CD4-positive, alpha-beta T cell treated with Interleukin-6 for 4 hours (primary cell): ENCODE results near the gene PSMB4.
"Not testable (repeated sequence)": the region's sequence is repeated elsewhere in the genome, so short reads cannot be mapped to it uniquely, and the experiment has no call there.

Source experiments
- DNase-seq: peaks from one replicate; pipeline ENCODE4 v3.0.0-alpha.2; 2020; ENCODE audit warnings: mixed read lengths

Gene PSMB4

DNA sequence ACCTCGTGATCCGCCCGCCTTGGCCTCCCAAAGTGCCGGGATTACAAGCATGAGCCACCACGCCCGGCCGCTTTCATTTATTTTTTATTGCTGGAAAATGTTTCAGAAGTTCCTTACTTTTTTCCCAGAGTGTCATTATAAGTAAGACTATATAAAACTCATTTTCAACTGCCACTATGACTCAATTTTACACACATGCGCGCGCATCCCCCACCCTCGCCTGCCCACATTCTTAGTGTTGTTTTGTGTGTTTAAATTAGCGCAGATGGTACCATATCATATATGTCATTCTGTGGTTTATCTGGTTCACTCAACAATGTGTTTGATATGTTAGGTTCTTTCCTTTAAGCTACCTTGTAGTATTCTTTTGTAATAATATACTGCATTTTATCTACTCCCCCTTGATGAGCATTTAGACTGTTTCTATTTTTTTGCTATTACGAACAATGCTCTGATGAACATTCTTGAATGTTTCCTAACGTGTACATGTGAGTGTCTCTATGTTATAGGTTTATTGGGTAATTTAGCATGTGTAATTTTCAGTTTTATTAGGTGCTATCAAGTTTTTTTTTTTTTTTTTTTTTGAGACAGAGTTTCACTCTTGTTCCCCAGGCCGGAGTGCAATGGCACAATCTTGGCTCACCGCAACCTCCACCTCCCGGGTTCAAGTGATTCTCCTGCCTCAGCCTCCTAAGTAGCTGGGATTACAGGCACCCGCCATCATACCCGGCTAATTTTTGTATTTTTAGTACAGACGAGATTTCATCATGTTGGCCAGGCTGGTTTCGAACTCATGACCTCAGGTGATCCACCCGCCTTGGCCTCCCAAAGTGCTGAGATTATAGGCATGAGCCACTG is 8.9 kb upstream of the PSMB4 start:
- DNase-seq: not testable (repeated sequence)

DNA sequence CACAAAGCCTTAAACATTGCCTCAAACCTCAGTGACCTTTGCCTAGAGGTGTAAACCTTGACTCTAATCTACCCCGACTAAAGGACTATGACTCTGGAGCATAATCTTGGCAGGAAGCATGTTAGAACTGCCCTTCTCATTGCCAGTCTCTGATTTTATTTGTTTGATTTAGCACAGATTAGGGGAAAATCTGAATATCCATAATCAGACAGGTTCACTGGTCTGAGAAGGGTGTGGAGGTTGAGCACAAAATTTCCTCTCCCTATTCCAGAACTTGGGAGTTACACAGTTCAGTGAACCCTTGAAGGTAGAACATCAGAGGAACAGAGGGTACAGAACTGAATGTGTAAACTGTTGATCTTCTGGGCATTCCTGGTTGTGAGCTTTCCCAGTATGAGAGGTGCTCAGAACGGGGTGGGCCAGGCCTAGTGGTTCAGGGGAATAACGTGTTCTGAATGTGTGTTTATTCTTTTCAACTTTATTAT is 8.3 kb upstream of the PSMB4 start:
- no peak for DNase-seq

DNA sequence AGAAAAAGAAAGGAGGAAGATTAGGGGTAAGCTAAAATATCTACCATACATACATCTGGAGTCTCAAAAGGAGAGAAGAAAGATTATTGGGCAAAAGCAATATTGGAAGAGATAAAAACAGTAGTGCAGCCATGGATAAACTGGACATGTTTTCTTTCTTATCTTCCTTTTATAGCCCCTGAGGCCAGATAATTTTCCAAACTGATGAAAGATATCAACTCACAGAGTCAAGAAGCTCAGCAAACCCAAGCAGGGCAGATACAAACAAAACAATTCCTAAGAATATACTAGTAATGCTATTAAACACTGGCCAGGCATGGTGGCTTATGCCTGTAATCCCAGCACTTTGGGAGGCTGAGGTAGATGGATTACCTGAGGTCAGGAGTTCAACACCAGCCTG is 5.8 kb upstream of the PSMB4 start:
- DNase-seq: no peak

DNA sequence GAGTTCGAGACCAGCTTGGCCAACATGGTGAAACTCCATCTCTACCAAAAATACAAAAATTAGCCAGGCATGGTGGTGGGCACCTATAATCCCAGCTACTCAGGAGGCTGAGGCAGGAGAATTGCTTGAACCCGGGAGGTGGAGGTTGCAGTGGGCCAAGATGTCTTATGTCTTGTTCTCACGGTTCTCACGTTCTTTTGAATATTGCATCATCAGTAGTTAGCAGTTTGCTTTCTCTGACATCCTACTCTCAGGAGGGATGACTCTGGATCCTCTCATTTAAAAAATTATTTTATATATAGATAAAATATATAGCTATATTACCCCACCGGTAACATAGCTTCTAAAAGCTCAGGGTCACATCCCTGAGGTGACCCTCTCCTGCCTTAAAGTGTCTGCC is 3.1 kb upstream of the PSMB4 start:
- DNase-seq: not testable (repeated sequence)

DNA sequence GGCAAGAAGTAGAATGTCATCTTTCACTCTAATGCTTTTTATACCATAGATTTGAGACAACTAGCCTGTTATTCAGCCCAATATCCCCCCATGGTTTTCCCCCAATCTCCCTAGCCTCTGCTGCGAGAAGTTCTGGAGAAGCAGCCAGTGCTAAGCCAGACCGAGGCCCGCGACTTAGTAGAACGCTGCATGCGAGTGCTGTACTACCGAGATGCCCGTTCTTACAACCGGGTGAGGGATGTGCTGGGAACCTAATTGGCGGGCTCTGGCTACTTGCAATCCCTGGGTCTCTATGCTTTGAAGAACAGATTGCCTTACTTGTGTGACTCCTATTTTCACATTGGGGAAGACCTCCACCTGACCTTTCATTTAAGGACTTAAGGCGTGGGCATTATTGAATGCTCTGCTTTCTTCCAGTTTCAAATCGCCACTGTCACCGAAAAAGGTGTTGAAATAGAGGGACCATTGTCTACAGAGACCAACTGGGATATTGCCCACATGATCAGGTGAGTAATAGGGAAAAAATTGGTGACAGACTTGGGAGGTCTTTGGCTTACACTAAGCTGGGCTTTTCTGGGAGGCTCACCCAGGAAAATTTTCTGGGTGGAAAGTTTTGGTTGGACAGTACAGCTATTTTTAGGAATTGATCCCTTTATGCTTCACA is 1.9 kb downstream of the PSMB4 start:
- DNase-seq: no peak

DNA sequence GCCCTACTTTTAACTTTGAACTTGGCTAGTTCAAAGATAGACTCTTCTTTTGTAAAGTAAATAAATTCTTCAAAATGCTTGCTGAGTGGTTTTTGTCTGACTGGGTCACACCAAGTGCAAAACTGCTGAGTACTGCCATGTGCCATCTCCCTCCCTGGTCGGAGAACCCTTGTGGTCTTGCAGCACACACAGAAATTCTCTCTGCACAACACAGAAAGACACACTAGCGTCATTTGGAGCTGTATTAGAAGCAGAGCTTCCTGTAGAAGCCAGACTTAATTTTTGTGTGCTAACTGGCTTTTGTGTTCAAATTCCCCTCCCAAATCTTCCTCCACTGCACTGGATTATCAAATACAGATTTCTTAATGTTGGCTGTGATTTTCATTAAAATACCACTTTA is 2.5 kb downstream of the PSMB4 start:
- DNase-seq: no peak

DNA sequence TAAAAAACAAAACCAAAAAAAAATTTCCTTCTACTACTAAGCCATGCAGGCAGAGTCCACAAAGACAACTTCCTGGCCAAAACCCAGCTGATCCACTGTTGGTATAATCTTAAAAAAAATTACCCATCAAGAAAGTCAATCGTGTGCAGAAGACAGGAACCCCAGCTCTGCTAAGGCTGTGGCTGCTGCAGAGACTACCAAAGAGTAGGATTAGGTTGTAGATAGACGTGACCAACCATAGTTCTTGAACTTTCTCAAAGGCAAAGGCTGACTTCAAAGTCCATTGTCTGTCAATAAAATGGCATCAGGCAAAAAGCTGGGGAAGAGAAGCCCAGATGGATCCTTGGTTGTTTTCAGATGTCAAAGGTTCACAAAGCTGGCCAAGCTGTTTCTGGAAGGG is 3.4 kb downstream of the PSMB4 start:
- no peak for DNase-seq

DNA sequence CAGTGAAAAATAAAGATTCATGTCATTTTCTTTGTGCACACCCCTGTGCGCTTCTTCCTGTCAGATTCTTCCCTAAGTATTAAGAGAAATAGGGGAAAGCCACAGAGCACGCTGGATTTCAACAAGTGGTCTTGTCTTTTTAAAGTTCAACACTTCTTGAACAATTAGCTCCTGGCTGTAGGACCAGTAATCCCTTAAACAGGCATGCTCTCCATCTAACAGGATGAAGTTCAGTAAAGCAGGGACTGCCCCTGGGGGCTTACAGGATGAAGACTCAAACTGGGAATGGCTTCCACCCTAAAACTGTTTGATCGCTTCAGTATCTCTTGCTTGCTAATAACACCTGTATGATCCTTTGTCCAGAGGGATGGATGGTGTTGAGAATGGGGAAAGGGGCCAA is 4.2 kb downstream of the PSMB4 start:
- DNase-seq: no peak

DNA sequence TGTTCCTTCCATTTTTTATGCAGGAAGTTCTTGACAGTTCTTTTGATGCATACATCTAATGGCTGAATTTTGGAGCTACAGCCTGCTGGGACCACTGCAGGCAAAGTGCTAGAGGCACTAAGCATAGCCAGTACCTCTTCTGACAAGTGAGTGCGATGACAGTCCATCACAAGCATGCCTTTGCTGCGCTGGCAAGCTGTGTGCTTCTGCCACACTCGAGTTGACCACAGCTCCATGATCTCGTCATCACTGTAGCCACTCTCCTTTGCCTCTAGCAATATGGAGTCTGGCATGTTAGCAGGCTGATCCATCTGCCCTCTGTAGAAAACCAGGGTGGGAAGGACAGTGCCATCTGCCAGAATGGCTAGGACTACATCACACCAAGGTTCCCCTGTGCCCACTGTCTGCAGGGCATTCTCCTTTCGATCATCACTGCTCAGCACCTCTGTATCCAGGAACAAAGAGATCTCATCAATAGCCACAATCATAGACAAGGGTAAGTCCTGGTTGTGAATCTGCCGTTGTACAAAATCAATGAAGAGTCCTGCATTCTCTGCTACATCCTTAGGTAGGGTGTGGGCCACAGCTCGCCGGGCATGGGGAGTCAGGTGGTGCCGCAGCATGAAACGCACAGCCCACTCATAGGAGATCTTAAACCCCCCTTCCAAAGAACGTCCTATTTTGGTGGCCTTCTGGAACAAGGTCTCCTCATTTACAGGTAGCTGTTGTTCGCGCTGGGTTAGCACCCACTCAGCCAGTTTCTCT is 6.0 kb downstream of the PSMB4 start:
- no peak for DNase-seq

DNA sequence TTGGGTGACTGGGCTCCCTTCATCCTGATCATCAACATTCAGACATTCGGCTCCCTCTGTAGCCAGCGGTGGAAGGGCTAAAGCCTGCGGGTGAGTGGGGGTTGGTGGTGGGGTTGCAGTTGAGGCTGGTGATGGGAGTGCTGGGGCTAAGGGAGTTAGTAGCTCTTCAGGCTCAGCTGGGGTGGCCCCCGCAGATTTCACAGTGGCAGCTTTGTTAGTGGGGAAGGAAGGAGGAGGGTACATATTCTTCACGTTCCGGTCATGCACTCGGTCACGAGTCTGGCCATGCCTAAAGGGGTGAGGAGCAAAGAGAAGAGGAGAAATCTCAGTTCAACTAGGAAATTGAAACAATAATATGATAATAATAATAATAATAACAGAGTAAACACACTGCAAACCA is 6.8 kb downstream of the PSMB4 start:
- DNase-seq: no peak

DNA sequence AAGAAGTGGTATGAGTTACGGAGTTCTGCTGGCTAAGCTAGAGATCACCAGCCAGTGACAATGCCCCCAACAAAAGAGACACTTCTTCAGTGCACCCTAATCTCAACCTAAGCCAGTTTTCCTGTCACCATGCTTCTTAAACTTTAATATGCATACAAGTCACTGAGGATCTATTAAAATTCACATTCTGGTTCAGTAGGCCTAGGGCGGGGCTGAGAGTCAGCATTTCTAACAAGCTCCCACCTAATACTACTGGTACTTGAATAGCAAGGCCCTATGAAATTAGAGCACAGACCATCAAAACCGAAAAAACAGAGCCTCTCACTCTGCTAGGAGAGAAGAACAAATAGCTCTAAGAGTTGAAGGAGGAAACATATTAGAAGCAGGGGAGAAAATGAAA is 7.9 kb downstream of the PSMB4 start:
- no peak for DNase-seq

DNA sequence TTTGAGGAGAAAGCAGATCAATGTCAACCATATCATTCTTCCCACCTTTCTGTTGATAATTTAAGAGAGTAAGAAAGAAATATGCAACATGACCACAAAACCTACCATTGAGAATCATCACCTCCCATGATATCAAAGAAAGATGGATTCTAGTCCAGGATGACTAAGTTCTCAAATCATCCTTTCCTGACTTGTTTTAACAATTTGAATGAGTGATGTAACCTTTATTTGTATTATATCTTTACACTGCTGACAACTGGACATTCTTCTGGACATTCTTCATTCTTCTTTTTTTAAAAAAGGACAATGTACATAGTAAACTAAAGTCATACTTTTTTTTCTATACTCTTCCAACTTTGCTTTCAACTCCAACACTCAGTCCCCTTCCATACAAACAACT is 9.5 kb downstream of the PSMB4 start:
- no peak for DNase-seq

DNA sequence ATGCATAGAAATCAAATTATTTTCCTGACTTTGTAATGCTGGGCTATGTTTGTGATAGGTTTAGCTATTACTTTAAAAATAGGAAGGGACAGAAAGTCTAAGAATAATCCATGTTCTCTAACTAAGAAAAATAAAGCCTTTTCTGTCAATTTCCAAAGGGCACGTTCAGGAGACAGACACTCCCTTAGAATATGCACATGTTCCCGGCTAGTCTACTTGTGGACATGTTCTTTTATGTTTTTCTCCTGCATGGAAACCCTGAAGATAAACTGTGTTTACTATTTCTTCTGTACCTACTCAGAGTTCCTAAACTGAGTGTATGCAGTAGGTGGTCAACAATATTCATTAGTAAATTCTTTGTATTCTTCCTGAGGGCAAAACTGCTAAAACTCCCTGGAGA is 12.5 kb downstream of the PSMB4 start:
- DNase-seq: no peak

DNA sequence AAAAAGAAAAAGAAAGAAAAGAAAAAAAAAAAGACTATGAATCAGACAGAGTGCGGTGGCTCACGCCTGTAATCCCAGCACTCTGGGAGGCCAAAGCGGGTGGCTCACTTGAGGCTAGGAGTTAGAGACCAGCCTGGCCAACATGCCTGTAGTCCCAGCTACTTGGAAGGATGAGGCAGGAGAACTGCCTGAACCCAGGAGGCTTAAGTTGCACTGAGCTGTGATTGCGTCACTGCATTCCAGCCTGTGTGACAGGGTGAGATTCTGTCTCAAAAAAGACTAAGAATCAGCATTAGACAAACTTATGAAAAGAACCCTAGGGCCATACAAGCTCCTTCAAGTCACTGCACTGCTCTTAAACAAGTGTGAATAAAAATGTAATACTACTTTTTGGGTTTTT is 16.9 kb downstream of the PSMB4 start:
- no peak for DNase-seq

DNA sequence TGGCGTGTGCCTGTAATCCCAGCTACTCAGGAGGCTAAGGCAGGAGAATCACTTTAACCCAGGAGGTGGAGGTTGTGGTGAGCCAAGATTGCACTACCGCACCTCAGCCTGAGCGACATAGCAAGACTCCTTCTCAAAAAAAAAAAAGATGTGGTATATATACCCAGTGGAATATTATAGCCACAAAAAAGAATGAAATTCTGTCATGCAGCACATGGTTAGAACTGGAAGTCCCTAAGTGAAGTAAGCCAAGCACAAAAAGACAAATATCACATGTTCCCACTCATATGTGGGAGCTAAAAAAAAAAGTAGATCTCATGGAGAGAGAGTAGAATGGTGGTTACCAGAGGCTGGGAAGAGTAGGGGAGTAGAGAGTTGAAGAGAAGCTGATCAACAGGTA is 18.7 kb downstream of the PSMB4 start:
- no peak for DNase-seq

DNA sequence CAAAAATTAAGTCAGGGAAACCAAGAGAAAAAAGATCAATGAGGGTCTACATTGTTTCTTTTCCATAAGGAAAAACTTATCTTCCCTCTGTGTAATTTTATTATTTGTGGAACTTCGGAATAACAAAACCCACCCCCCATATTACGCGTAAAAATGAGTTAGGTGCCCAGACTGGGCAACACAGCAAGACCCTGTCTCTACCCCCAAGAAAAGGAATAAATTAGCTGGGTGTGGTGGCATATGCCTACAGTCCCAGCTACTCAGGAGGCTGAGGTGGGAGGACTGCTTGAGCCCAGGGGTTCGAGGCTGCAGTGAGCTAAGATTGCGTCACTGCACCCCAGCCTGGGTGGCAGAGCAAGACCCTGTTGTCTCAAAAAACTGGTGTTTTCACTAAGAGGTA is 20.4 kb downstream of the PSMB4 start:
- no peak for DNase-seq

DNA sequence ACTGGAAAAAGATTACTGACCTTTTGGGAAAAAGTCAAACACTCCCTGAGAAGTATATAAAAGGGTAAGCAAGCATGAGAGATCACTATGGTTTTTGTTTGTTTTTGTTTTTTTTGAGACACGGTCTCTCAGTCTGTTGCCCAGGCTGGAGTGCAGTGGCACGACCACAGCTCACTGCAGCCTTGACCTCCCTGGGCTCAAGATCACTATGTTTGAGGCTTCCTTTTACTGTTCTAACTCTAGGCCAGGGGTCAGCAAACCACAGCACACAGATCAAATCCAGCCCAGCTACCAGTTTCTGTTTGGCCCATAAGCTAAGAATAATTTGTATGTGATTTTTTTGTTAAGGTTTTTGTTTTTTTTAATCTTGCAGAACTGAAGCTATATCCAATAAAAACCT is 25.7 kb downstream of the PSMB4 start:
- DNase-seq: no peak

DNA sequence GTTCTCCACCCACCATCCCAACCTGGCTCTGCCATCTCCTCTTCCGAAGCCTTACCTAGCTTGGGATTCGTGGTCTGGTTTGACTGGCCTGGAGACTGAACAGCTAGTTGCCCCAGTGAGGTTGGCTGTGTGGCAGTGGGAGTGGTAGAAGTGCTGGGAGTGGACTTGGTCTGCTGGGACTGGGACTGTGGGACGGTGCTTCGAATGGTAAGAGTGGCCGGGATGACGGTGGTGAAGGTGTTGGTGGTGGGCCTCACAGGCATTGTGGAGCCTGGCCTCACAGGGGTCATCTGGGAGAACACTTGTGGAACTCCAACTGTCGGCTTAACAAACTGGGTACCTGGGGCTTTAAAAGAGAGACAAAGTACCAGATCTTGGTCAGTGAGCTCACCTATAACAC is 28.7 kb downstream of the PSMB4 start:
- no peak for DNase-seq

DNA sequence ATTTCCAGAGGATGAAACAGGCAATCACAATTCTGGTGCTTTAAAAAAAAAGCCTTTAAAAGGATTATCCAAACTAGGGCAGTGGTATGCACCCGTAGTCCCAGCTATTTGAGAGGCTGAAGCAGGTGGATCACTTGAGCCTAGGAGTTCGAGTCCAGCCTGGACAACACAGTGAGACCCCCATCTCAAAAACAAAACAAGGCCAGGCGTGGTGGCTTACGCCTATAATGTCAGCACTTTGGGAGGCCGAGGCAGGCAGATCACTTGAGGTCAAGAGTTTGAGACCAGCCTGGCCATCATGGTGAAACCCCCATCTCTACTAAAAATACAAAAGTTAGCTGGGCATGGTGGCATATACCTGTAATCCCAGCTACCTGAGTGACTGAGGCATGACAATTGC is 34.5 kb downstream of the PSMB4 start:
- not testable (repeated sequence) for DNase-seq

DNA sequence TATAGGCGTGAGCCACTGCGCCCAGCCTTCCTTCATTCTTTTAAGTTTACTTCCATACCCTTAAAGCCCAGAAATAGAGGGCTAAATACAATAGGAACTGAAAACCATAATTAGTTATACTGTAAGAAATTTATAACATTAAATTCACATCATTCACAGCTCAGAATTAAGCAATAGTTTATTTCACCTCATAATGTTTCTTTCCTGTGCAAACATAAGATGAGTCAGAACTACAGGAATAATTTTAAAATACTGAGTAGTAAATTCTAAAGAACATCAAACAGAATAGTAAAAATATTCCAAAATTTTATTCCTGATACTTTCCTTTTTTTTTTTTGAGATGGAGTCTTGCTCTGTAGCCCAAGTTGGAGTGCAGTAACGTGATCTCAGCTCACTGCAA is 35.8 kb downstream of the PSMB4 start:
- DNase-seq: no peak

DNA sequence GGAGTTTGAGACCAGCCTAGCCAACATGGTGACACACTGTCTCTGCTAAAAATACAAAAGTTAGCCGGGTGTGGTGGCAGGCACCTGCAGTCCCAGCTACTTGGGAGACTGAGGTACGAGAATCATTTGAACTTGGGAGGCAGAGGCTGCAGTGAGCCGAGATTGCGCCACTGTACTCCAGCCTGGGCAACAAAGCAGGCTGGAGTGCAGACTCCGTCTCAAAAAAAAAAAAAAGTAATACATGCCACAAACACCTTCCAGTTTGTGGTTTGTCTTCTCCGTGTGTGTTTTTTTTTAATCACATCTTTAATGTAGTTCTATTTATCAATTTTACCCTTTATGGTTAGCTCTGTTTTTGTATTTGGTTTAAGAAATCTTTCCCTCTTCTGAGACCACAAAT is 37.6 kb downstream of the PSMB4 start:
- DNase-seq: no peak

DNA sequence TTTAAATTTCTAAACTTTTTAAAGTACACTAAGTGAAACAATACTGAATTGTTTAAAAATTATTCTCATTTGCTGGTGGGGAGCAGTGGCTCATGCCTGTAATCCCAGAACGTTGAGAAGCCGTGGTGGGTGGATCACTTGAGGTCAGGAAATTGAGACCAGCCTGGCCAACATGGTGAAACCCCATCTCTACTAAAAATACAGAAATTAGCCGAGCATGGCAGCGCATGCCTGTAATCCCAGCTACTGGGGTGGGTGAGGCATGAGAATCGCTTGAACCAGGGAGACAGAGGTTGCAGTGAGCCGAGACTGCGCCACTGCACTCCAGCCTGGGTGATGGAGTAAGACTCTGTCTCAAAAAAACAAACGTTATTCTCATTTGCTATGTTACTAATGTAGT is 38.0 kb downstream of the PSMB4 start:
- not testable (repeated sequence) for DNase-seq
